Measurements from ENCODE around the gene ZNF319. TPM values are rescaled to one million over a fixed set of nuclear protein-coding genes. Genes with fewer than 3 reads are reported as not detected.

ZNF319 gene
- total RNA-seq, 1 experiment from 2014 or later, result 1.7 TPM

- DNase-seq (ENCODE audit: low read depth, low spot score), result no peak
- in situ Hi-C loops (cut with HindIII; ENCODE audit: low pct_unique_long_range_greater_than_20kb, low sequenced_read_pairs), result no loop called here
These were observed 46.6 kb downstream of the ZNF319 start for GRCh38 chr16:57953857-57954256.

- in situ Hi-C loops (cut with HindIII; ENCODE audit: low pct_unique_long_range_greater_than_20kb, low sequenced_read_pairs), result no loop called here
- DNase-seq (ENCODE audit: low read depth, low spot score), result no peak
These were observed 47.6 kb downstream of the ZNF319 start for GRCh38 chr16:57952909-57953308.

- in situ Hi-C loops (cut with HindIII; ENCODE audit: low pct_unique_long_range_greater_than_20kb, low sequenced_read_pairs), result no loop called here
- DNase-seq (ENCODE audit: low read depth, low spot score), result no peak
These were observed 49.1 kb downstream of the ZNF319 start for GRCh38 chr16:57951204-57951960.

GRCh38 chr16:57950382-57950781 is 50.1 kb downstream of the ZNF319 start:
- no peak for DNase-seq (ENCODE audit: low read depth, low spot score)
- in situ Hi-C loops (cut with HindIII; ENCODE audit: low pct_unique_long_range_greater_than_20kb, low sequenced_read_pairs), result no loop called here

GRCh38 chr16:57949595-57950238 is 50.8 kb downstream of the ZNF319 start:
- in situ Hi-C loops (cut with HindIII; ENCODE audit: low pct_unique_long_range_greater_than_20kb, low sequenced_read_pairs), result no loop called here

GRCh38 chr16:57949013-57949412 is 51.5 kb downstream of the ZNF319 start:
- no peak for DNase-seq (ENCODE audit: low read depth, low spot score)
- in situ Hi-C loops (cut with HindIII; ENCODE audit: low pct_unique_long_range_greater_than_20kb, low sequenced_read_pairs), result no loop called here

More at GRCh38 chr16:57949595-57950238, 50.8 kb downstream of the ZNF319 start:
- DNase-seq (ENCODE audit: low read depth, low spot score), result no peak

GRCh38 chr16:57948027-57948426 is 52.4 kb downstream of the ZNF319 start:
- in situ Hi-C loops (cut with HindIII; ENCODE audit: low pct_unique_long_range_greater_than_20kb, low sequenced_read_pairs), result no loop called here

GRCh38 chr16:57947261-57947660 is 53.2 kb downstream of the ZNF319 start:
- DNase-seq (ENCODE audit: low read depth, low spot score), result no peak
- in situ Hi-C loops (cut with HindIII; ENCODE audit: low pct_unique_long_range_greater_than_20kb, low sequenced_read_pairs), result no loop called here

More at GRCh38 chr16:57948027-57948426, 52.4 kb downstream of the ZNF319 start:
- DNase-seq (ENCODE audit: low read depth, low spot score), result no peak

GRCh38 chr16:57946181-57946801 is 54.2 kb downstream of the ZNF319 start:
- in situ Hi-C loops (cut with HindIII; ENCODE audit: low pct_unique_long_range_greater_than_20kb, low sequenced_read_pairs), result no loop called here
- DNase-seq (ENCODE audit: low read depth, low spot score), result no peak

GRCh38 chr16:57945740-57946138 is 54.7 kb downstream of the ZNF319 start:
- in situ Hi-C loops (cut with HindIII; ENCODE audit: low pct_unique_long_range_greater_than_20kb, low sequenced_read_pairs), result no loop called here
- DNase-seq (ENCODE audit: low read depth, low spot score), result no peak

- in situ Hi-C loops (cut with HindIII; ENCODE audit: low pct_unique_long_range_greater_than_20kb, low sequenced_read_pairs), result no loop called here
- DNase-seq (ENCODE audit: low read depth, low spot score), result no peak
These were observed 55.3 kb downstream of the ZNF319 start for GRCh38 chr16:57944970-57945739.

Other genes with a start within 250 kb of the ZNF319 start
- gene KIFC3, start 198.2 kb downstream of the ZNF319 start, total RNA-seq (2014; rRNA removed; shearing (Covaris generic)), result 50.4 and 68.1 TPM in 2 replicates
- gene CNGB1, start 29.5 kb downstream of the ZNF319 start, total RNA-seq (2014; rRNA removed; shearing (Covaris generic)), result not detected in 2 replicates
- 8.8 and 10.2 TPM in 2 replicates for gene USB1, start 735 bp upstream of the ZNF319 start, total RNA-seq (2014; rRNA removed; shearing (Covaris generic))
- gene MMP15, start 25.1 kb upstream of the ZNF319 start, total RNA-seq (2014; rRNA removed; shearing (Covaris generic)), result 7.3 and 9.1 TPM in 2 replicates
- gene CFAP20, start 128.7 kb upstream of the ZNF319 start, total RNA-seq (2014; rRNA removed; shearing (Covaris generic)), result 48.8 and 49.0 TPM in 2 replicates
- gene CSNK2A2, start 197.4 kb upstream of the ZNF319 start, total RNA-seq (2014; rRNA removed; shearing (Covaris generic)), result 17.6 and 18.9 TPM in 2 replicates

Data from SK-MEL-5 (cell line).